PC-3 (cell line): ENCODE data around the gene PRKCE.

Experiments used
- EZH2phosphoT487 ChIP-seq: fragments of 300-600 bp; sonication (generic); IDR thresholded peaks from 2 replicates; pipeline ENCODE4 v1.6.1; 2018; ENCODE audit warnings: mild to moderate bottlenecking, antibody characterized with exemption, low read length, borderline replicate concordance
- TF ChIP-seq, protein P1 (sequence below): fragments of 300-600 bp; sonication (generic); conservative IDR thresholded peaks from 2 replicates; pipeline ENCODE4 v1.5.1; 2017; ENCODE audit warnings: antibody characterized with exemption, low read depth, mild to moderate bottlenecking, low read length

DNA sequence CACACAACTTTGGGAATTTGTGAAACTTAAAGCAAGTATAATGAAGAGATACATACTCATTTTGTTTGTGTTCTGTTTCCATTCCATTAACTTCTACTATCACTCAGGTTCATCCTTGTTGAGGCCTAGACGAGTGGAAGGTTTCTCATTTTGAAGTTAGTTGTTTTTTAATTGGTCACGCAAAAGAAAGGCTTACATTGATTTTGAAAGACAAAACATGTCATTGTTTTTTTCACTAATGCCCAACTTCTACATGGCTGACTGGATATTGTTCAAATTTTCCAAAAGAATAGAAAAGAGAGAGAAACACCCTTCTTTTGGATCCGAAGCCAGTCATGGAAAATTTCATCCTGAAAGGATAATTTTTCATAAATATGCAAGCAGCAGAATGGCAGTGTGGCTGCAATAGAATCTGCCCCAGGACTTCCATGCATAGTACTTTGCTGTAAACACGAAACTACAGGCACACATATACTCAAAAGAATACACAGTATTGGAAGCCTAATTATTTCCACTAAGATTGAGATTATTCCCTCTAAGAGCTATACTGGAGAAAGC is 27.4 kb downstream of the PRKCE start:
- TF ChIP-seq, protein P1, sequence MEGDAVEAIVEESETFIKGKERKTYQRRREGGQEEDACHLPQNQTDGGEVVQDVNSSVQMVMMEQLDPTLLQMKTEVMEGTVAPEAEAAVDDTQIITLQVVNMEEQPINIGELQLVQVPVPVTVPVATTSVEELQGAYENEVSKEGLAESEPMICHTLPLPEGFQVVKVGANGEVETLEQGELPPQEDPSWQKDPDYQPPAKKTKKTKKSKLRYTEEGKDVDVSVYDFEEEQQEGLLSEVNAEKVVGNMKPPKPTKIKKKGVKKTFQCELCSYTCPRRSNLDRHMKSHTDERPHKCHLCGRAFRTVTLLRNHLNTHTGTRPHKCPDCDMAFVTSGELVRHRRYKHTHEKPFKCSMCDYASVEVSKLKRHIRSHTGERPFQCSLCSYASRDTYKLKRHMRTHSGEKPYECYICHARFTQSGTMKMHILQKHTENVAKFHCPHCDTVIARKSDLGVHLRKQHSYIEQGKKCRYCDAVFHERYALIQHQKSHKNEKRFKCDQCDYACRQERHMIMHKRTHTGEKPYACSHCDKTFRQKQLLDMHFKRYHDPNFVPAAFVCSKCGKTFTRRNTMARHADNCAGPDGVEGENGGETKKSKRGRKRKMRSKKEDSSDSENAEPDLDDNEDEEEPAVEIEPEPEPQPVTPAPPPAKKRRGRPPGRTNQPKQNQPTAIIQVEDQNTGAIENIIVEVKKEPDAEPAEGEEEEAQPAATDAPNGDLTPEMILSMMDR: no peak
- TF ChIP-seq EZH2phosphoT487: no peak
